Measurements from ENCODE around the gene PPP2R1A. TPM values are rescaled to one million over a fixed set of nuclear protein-coding genes. Genes with fewer than 3 reads are reported as not detected.

The PPP2R1A gene
- total RNA-seq, 4 donors from 2014 or later: 198 to 284 (median 234) TPM

DNA sequence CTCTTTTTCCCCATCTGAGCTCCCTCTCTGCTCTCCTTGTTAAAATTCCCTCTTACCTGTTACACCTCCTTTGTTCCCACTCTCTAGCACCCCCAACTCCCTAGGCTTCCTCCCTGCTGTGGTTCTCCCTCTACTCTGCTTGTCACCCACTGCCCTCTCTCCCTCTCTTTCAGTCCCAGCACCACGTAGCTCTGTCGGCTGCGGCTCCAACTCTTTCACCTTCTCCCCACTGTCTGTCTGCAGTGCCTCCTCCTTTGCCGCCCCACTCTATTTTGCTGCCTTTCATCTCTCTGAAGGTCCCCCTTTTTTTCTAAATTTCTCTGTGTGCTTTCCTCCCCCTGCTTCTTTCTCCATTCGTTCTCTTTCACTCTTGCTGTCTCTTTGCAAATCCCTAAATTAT lies 19.5 kb upstream of the PPP2R1A start:
- Histone ChIP-seq H3K4me3 (peak overlapping the region; percentile 71 to 84 (median 74)), H3K27ac (peak overlapping the region in 1 of 4 donors; percentile 86)
- no peak for DNase-seq

DNA sequence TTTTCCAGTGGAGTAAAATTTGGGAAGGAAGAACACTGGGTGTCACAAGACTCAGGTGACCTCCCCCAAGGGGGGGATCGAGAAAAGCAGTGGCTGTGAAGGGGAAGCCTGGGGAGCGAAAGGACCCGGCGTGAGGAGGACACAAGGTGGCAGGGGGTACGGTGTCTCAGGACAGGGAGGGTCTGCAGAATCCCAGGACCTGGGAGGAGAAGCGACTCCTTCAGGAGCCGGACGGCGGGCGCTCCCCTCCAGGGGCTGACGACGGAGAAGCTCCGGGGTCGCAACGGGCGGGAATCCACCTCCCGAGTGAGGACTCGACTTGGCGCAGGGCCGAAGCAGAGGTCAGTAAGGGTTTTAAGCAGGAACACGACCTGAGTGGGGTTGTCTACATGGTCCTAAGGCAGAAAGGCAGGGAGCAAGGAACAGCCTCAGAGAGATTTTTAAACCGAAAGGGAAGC lies 19.0 kb upstream of the PPP2R1A start:
- peaks cover 0 to 31% (median 0%) of the 10 kb centered on the region in 3 donors for H3K36me3 ChIP-seq
- TF ChIP-seq, protein P1, sequence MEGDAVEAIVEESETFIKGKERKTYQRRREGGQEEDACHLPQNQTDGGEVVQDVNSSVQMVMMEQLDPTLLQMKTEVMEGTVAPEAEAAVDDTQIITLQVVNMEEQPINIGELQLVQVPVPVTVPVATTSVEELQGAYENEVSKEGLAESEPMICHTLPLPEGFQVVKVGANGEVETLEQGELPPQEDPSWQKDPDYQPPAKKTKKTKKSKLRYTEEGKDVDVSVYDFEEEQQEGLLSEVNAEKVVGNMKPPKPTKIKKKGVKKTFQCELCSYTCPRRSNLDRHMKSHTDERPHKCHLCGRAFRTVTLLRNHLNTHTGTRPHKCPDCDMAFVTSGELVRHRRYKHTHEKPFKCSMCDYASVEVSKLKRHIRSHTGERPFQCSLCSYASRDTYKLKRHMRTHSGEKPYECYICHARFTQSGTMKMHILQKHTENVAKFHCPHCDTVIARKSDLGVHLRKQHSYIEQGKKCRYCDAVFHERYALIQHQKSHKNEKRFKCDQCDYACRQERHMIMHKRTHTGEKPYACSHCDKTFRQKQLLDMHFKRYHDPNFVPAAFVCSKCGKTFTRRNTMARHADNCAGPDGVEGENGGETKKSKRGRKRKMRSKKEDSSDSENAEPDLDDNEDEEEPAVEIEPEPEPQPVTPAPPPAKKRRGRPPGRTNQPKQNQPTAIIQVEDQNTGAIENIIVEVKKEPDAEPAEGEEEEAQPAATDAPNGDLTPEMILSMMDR (IDR thresholded peaks at IDR 0.05): no peak
- TF ChIP-seq POLR2A (IDR thresholded peaks at IDR 0.05): no peak
- H3K9me3 ChIP-seq: peaks cover 0 to 2% (median 0%) of the 10 kb centered on the region in 4 donors
- peaks cover 0 to 9% (median 1%) of the 10 kb centered on the region in 4 donors for H3K4me1 ChIP-seq
- H3K27ac ChIP-seq: peak overlapping the region; percentile 79 to 86 (median 83)
- H3K27me3 ChIP-seq: no peaks in the 10 kb centered on the region
- H3K4me3 ChIP-seq: peak overlapping the region; percentile 71 to 84 (median 74)
- DNase-seq: peak in 1 of 3 donors; percentile 59

More for the DNA sequence above, 19.5 kb upstream of the PPP2R1A start:
- Histone ChIP-seq H3K4me1 (peaks cover 0 to 9% (median 1%) of the 10 kb centered on the region in 4 donors), H3K9me3 (peaks cover 0 to 2% (median 0%) of the 10 kb centered on the region in 4 donors), H3K36me3 (peaks cover 0 to 36% (median 0%) of the 10 kb centered on the region in 3 donors), H3K27me3 (no peaks in the 10 kb centered on the region)
- TF ChIP-seq, protein P1 (IDR thresholded peaks at IDR 0.05): no peak
- TF ChIP-seq POLR2A (IDR thresholded peaks at IDR 0.05): no peak

DNA sequence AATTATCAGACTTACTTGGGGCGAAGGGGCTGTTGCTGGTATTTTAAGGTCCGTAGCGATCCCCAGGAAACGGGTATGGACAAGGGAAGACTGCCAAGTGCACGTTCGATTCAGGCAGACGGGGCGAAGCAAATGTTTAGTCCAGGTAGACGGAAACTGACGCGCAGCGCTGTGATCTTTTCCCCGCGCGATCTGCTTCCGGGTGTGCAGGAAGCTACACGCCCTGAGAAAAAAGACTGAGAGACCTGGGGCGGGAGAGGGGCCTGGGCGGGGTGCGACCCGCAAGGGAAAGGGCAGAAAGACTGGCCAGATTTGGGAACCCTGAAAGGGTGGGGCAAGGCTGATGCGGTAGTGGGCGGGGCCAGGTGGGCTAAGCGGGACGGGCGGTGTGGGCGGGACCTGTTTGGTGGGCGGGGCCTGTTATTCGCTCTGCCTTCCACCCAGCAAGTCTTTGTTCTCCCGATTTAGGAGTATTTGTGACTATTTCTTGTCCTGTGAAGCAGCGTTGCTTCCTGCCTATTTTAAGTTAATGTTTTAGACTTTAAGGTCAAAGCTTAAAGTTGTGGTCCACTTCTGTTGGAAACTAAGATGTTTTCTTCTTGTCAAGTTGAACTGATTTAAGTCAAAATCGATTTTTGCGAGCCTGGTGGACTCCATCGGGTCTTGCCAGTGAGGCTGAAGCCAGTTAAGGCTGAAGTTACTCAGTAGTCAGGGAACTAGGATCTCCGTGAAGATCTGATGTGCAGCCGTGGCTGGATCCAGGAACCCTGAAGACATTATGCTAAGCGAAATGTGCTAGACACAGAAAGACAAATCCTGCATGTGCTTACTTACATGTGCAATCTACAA lies 18.3 kb upstream of the PPP2R1A start, which contains the start of gene ZNF836:
ZNF836 (minus strand) TSS at position 301 of the 849 bp plus-strand sequence. CDS start 3,549 bp downstream, outside the sequence.
- peak within 1 kb of the TSS; percentile 79 to 86 (median 83) for H3K27ac ChIP-seq
- H3K27me3 ChIP-seq: no peaks in the 10 kb centered on the region
- H3K36me3 ChIP-seq: peaks cover 0 to 29% (median 0%) of the 10 kb centered on the region in 3 donors
- peaks cover 0 to 9% (median 1%) of the 10 kb centered on the region in 4 donors for H3K4me1 ChIP-seq
- TF ChIP-seq POLR2A (IDR thresholded peaks at IDR 0.05): no peak
- TF ChIP-seq, protein P1 (IDR thresholded peaks at IDR 0.05): no peak
- peak within 1 kb of the TSS; percentile 71 to 84 (median 74) for H3K4me3 ChIP-seq
- peak; percentile 92 to 96 (median 95) for DNase-seq
- H3K9me3 ChIP-seq: peaks cover 0 to 2% (median 0%) of the 10 kb centered on the region in 4 donors

DNA sequence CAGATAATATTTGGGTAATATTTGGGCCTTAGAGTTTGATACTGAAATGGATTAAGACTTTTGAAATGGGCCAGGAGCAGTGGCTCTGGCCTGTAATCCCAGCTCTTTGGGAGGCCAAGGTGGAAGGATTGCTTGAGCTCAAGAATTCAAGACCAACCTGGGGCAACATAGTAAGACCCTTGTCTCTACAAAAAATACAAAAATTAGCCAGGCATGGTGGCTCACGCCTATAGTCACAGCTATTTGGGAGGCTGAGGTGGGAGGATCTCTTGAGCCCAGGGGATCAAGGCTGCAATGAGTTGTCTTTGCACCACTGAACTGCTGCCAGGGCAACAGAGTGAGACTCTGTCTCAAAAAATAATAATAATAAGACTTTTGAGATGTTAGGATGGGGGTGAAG lies 17.5 kb upstream of the PPP2R1A start:
- Histone ChIP-seq H3K36me3 (peaks cover 0 to 22% (median 0%) of the 10 kb centered on the region in 3 donors), H3K9me3 (peaks cover 0 to 2% (median 0%) of the 10 kb centered on the region in 4 donors), H3K27me3 (no peaks in the 10 kb centered on the region), H3K27ac (peak overlapping the region in 1 of 4 donors; percentile 86), H3K4me3 (no peak overlapping the region), H3K4me1 (peaks cover 0 to 9% (median 1%) of the 10 kb centered on the region in 4 donors)
- TF ChIP-seq, protein P1 (IDR thresholded peaks at IDR 0.05): no peak
- no peak for TF ChIP-seq POLR2A (IDR thresholded peaks at IDR 0.05)
- no peak for DNase-seq

DNA sequence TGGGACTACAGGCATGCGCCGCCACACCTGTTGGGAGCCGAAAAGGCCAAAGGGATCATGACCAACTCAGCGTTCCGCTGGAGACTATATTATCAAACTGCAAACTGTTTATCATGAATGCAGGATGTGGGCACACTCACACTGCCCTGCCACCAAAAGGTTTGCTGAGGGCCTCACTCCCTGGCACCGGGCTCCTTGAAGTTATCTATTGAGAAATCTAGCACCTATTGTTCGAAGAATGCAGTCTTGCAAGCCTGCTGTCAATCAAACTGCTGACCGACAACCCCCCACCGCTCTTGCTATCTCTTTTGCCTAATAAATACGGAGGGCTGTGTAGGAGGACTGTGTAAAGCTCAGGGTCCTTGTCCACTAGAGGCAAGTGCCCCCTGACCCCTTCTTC lies 13.3 kb upstream of the PPP2R1A start:
- no peak overlapping the region for H3K4me3 ChIP-seq
- H3K36me3 ChIP-seq: no peaks in the 10 kb centered on the region
- peaks cover 0 to 2% (median 0%) of the 10 kb centered on the region in 4 donors for H3K9me3 ChIP-seq
- no peaks in the 10 kb centered on the region for H3K4me1 ChIP-seq
- H3K27me3 ChIP-seq: no peaks in the 10 kb centered on the region
- DNase-seq: no peak
- no peak for TF ChIP-seq POLR2A (IDR thresholded peaks at IDR 0.05)
- TF ChIP-seq, protein P1 (IDR thresholded peaks at IDR 0.05): no peak
- H3K27ac ChIP-seq: no peak overlapping the region
